Activated T-cell treated with anti-CD3 and anti-CD28 coated beads, Interleukin-2, amount 50 U/mL, for 72 hours (primary cell): ENCODE data around the gene ITGAD. TPM values are rescaled to one million over a fixed set of nuclear protein-coding genes. Genes with fewer than 3 reads are reported as not detected.

Experiments
- ATAC-seq, 2 donors: fragments of 150-1000 bp; cut with Tn5 transposase; replicated peaks in 1 of 2; 2 replicates each; pipeline ENCODE4 v1.10.0; 2021; ENCODE audit warnings: moderate library complexity in 2 of 2, mild to moderate bottlenecking in 1 of 2
- DNase-seq, 2 donors: peaks; one replicate each; pipeline ENCODE4 v3.0.0; 2021 to 2022; ENCODE audit warnings: mixed read lengths in 1 of 2
- H3K27ac Mint-ChIP-seq: one replicate; pipeline ENCODE4 v1.8.0; 2022; ENCODE audit warnings: mild to moderate bottlenecking, moderate library complexity, mixed read lengths
- H3K27me3 Mint-ChIP-seq: one replicate; pipeline ENCODE4 v1.8.0; 2022; ENCODE audit warnings: low read depth, mixed read lengths
- H3K36me3 Mint-ChIP-seq, 2 donors: one replicate each; pipeline ENCODE4 v1.8.0; 2022; ENCODE audit warnings: mixed read lengths in 2 of 2, mild to moderate bottlenecking in 1 of 2; ENCODE audit not compliant: insufficient read depth in 2 of 2
- H3K4me1 Mint-ChIP-seq: one replicate; pipeline ENCODE4 v1.8.0; 2022; ENCODE audit warnings: low read depth, mixed read lengths
- H3K4me3 Mint-ChIP-seq, 2 donors: one replicate each; pipeline ENCODE4 v1.8.0; 2022; ENCODE audit warnings: mild to moderate bottlenecking in 2 of 2, mixed read lengths in 2 of 2, moderate library complexity in 2 of 2
- H3K9me3 Mint-ChIP-seq, 2 donors: one replicate each; pipeline ENCODE4 v1.8.0; 2022; ENCODE audit warnings: mixed read lengths in 2 of 2
- total RNA-seq, 2 donors: library from RNA; stranded (reverse); gene quantifications; one replicate each; pipeline ENCODE4 v1.2.3, GENCODE V29; 2022

The ITGAD gene
- total RNA-seq, 2 donors from 2014 or later, result 0.05 to 0.14 TPM

DNA sequence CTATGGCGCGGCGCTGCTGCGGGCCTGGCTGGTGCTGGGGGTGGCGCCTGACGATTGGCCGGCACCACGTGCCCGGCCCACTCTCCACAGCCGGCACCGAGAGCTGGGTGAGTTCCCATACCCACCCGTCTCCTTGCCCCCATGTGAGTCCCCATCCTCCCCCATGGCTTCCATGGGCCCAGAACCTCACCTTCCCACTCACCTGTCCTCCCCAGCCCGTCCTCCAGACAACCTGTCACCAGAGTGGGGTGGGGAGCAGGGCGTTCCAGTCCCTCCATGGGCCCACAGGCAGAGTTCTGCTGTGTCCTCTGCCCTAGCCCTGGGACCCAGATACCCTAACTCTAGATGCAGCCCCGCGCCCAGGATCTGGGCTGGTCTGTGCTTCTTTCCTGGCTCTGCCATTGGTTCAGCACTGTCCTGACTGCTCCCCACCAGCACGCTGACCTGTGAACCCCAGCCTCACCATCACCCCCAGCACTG is 71.7 kb downstream of the ITGAD start:
- H3K4me1 Mint-ChIP-seq, result peaks cover 27% of the 10 kb centered on the region
- ATAC-seq (no peak), DNase-seq (no peak)
- no peak overlapping the region for H3K27ac Mint-ChIP-seq
- H3K9me3 Mint-ChIP-seq, result no peaks in the 10 kb centered on the region
- H3K4me3 Mint-ChIP-seq, result no peak overlapping the region
- H3K36me3 Mint-ChIP-seq, result peaks cover 2 to 3% of the 10 kb centered on the region in 2 donors
- no peaks in the 10 kb centered on the region for H3K27me3 Mint-ChIP-seq

DNA sequence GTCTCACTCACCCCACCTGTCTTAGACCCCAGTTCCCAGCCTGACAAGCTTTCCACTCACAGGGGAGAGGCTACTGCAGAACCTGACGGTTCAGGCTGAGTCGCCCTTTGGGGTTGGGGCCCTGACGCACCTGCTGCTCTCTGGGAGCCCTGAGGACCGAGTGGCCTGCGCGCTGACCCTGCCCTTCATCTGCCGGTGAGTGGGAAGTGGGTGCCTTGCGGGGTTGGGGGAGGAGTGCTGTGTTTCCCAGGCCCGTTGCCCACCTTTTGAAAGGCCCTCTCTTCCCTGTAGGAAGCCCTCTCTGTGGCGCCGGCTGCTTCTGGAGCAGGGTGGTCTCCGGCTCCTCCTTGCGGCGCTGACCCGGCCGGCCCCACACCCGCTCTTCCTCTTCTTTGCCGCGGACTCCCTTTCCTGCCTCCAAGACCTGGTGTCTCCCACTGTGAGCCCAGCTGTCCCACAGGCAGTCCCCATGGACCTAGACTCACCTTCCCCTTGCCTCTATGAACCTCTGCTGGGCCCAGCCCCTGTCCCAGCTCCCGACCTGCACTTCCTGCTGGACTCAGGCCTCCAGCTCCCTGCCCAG is 72.7 kb downstream of the ITGAD start:
- ATAC-seq (no peak), DNase-seq (no peak)
- H3K4me3 Mint-ChIP-seq, result no peak overlapping the region
- peaks cover 2% of the 10 kb centered on the region for H3K27me3 Mint-ChIP-seq
- H3K27ac Mint-ChIP-seq, result no peak overlapping the region
- H3K4me1 Mint-ChIP-seq, result peaks cover 17% of the 10 kb centered on the region
- H3K36me3 Mint-ChIP-seq, result peaks cover 2 to 3% of the 10 kb centered on the region in 2 donors
- H3K9me3 Mint-ChIP-seq, result no peaks in the 10 kb centered on the region

DNA sequence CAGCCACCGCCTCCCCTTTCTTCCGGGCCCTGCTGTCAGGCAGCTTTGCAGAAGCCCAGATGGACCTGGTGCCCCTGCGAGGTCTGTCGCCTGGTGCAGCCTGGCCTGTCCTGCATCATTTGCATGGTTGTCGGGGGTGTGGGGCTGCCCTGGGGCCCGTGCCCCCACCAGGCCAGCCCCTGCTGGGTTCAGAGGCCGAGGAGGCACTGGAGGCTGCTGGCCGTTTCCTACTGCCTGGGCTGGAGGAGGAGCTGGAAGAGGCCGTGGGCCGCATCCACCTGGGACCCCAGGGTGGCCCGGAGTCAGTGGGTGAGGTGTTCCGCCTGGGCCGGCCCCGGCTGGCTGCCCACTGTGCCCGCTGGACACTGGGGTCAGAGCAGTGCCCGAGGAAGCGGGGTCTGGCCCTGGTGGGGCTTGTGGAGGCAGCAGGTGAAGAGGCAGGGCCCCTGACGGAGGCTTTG is 73.3 kb downstream of the ITGAD start:
- Mint-ChIP-seq H3K9me3 (no peaks in the 10 kb centered on the region), H3K4me1 (peaks cover 12% of the 10 kb centered on the region), H3K27me3 (peaks cover 7% of the 10 kb centered on the region), H3K4me3 (no peak overlapping the region), H3K36me3 (peaks cover 2 to 3% of the 10 kb centered on the region in 2 donors), H3K27ac (no peak overlapping the region)
- no peak for ATAC-seq
- no peak for DNase-seq

DNA sequence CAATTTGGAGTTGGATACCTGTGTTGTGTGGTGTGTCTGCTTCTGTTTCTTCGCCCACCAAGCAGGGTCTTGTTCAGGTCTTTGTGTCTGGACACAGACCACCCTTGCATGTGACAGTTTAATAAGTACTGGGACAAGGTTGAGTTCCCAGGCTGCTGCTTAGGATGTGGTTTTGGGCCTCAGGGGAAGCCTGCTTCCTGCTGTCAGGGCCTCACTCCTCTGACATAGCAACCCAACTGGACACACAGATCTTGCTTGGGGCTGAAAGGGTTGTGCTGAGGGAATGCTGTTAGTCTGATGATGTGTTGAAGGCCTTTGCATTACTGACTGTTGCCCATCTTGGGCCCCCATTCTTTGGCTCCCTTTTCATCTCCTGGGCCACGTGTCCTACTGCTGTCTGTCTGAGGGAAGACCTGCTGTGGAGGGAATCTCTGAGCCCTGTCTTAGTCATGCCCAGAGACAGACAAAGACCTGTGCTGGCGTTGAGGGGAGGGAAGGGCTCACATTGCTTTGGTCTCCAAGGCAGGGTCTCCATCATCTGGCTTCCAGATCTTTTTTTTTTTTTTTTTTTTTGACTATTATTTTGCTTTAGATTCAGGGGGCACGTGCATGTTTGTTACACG is 74.1 kb downstream of the ITGAD start:
- Mint-ChIP-seq H3K36me3 (peaks cover 2 to 3% of the 10 kb centered on the region in 2 donors), H3K4me3 (no peak overlapping the region), H3K9me3 (no peaks in the 10 kb centered on the region), H3K27me3 (peaks cover 13% of the 10 kb centered on the region), H3K4me1 (peaks cover 11% of the 10 kb centered on the region), H3K27ac (no peak overlapping the region)
- ATAC-seq, result no peak
- DNase-seq, result no peak

DNA sequence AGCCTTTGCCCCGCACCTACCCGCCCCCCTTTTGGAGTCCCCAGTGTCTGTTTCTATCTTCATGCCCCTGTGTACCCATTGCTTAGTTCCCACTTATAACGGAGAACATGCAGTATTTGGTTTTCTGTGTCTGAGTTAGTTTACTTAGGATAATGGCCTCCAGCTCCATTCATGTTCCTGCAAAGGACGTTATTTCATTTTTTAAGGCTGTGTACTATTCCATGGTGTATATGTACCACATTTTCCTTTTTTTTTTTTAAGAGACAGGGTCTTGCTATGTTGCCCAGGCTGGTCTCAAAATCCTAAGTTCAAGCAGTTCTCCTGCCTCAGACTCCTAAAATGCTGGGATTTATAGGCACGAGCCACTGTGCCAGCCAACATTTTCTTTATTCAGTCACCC is 74.7 kb downstream of the ITGAD start:
- ATAC-seq (no peak), DNase-seq (no peak)
- H3K4me1 Mint-ChIP-seq, result peaks cover 17% of the 10 kb centered on the region
- no peak overlapping the region for H3K4me3 Mint-ChIP-seq
- H3K9me3 Mint-ChIP-seq, result no peaks in the 10 kb centered on the region
- H3K27me3 Mint-ChIP-seq, result peaks cover 19% of the 10 kb centered on the region
- H3K27ac Mint-ChIP-seq, result no peak overlapping the region
- peaks cover 1 to 3% of the 10 kb centered on the region in 2 donors for H3K36me3 Mint-ChIP-seq

DNA sequence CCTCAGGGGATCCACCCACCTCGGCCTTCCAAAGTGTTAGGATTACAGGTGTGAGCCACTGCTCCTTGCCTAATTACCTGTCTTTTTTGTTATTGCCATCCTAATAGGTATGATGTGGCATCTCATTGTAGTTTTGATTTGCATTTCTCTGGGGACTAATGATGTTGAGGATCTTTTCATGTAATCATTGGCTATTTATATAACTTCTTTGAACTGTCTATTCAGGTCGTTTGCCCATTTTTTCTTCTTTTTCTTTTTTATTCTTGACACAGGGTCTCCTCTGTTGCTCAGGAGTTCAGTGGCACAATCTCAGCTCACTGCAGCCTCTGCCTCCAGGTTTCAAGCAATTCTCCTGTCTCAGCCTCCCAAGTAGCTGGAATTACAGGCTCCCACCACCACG is 77.5 kb downstream of the ITGAD start:
- Mint-ChIP-seq H3K4me1 (peaks cover 18% of the 10 kb centered on the region), H3K27ac (no peak overlapping the region), H3K36me3 (peaks cover 0 to 3% of the 10 kb centered on the region in 2 donors), H3K9me3 (no peaks in the 10 kb centered on the region), H3K4me3 (no peak overlapping the region), H3K27me3 (peaks cover 41% of the 10 kb centered on the region)
- DNase-seq, result no peak
- ATAC-seq, result no peak

DNA sequence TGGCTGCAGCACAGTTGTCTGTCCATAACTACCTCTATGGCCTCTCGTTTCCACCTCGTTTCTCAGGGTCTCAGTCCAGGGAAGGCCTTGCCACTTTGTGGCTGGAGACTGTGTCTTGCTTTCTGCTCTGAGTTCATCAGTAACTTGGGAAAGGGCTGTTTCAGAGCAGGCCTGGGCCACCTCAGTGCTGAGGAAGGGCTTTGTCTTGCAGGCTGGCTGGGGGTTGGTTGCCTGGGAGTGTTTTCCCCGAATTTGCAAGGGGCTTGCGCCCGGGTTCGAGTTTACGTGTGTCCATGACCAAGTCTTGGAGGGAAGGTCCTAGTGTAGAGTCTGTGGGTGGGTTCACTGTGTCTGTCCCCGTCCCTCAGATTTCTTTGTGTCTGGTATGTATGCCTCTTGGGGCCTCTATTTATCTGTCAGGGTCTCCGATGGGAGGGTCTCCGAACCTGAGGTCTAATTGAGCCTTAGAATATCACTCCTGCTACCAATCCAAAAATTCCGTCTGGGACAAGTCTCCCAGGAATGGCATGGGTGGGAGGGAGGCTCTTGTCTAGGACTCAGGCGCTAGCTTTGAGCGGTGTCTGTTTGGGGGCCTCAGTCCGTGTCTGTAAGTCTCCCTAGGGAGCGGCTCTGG is 78.2 kb downstream of the ITGAD start:
- Mint-ChIP-seq H3K4me3 (peak overlapping the region in 1 of 2 donors; percentile 44), H3K36me3 (peaks cover 0 to 3% of the 10 kb centered on the region in 2 donors)

DNA sequence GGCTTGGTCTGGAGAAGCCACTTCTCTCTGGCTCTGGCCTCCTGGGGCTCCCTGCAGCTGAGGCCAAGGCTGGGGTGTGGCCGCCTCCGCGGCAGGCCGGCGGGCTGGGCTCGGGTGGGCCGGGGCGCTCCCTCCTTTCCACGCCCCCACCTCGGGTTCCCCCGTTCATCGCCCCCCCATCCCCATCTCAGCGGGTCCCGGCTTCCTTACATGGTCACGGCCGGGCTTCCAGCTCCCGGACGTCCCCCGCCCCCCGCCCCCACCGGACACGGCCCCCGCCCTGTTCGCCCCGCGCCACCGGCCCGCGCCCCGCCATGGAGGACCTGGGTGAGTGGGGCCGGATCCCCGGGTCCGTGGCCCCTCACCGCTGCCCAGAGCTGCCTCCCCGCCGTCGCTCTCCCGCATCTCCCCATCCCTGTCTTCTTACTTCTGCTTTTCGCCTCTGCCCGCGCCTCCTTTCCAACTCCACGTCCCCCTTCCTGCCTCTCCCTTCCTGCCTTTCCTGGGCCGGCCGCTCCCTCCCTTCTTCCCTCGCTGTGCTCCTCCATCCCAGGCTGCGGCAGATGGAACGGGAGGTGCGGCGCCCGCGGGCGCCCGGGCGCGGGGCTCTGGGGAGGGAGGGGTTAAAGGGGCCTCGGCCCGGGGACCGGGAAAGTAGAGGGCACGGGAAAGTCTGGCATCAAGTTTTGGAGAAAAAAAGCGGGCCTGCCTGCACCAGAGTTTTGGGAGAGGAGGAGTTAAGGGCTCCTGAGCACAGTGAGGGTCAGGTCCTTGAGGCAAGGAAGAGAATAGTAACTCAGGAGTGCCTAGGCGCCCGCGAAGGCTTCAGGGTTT is 79.0 kb downstream of the ITGAD start, which contains the start of gene TGFB1I1:
Gene TGFB1I1 (plus strand): TSS at position 278 of the 834 bp plus-strand sequence. CDS start 37 bp downstream, at position 315.
- Mint-ChIP-seq H3K36me3 (peaks cover 0 to 3% of the 10 kb centered on the region in 2 donors), H3K4me1 (peaks cover 24% of the 10 kb centered on the region), H3K27me3 (peaks cover 49% of the 10 kb centered on the region), H3K9me3 (no peaks in the 10 kb centered on the region), H3K27ac (peak within 1 kb of the TSS; percentile 57), H3K4me3 (peak within 1 kb of the TSS; percentile 78 to 85)
- ATAC-seq (no peak), DNase-seq (no peak)

More for the DNA sequence above, 78.2 kb downstream of the ITGAD start:
- no peak for DNase-seq
- H3K27ac Mint-ChIP-seq, result no peak overlapping the region
- peaks cover 24% of the 10 kb centered on the region for H3K4me1 Mint-ChIP-seq
- no peak for ATAC-seq
- H3K9me3 Mint-ChIP-seq, result no peaks in the 10 kb centered on the region
- H3K27me3 Mint-ChIP-seq, result peaks cover 47% of the 10 kb centered on the region

DNA sequence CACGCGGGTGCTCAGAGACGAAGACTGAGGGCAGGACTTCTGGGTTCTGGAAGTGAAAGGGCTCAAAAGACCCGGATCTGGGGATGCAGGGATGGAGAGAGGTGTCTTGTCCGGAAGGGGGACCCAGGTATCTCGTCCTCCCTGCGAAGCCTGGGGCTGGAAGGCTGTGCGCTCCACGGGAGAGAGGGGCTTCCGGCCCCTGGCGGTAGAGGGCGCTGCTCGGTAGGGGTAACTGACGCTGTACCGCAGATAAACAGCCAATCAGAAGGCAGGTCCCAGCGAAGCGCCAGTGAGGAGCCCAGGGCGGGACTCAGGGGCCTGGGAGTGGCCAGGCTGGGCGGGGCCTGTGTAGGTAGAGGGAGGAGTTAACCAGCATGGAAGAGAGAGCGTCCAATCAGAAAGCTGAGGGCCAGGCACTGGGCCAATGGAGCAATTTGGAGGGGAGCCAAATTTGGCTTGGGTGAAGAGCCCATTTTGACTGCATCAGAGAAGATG is 79.6 kb downstream of the ITGAD start:
- peak; percentile 51 to 59 for DNase-seq
- Mint-ChIP-seq H3K27me3 (peaks cover 49% of the 10 kb centered on the region), H3K36me3 (peaks cover 0 to 3% of the 10 kb centered on the region in 2 donors), H3K27ac (no peak overlapping the region), H3K9me3 (no peaks in the 10 kb centered on the region), H3K4me3 (peak overlapping the region; percentile 78 to 85), H3K4me1 (peaks cover 22% of the 10 kb centered on the region)
- peak; percentile 18 to 23 for ATAC-seq

DNA sequence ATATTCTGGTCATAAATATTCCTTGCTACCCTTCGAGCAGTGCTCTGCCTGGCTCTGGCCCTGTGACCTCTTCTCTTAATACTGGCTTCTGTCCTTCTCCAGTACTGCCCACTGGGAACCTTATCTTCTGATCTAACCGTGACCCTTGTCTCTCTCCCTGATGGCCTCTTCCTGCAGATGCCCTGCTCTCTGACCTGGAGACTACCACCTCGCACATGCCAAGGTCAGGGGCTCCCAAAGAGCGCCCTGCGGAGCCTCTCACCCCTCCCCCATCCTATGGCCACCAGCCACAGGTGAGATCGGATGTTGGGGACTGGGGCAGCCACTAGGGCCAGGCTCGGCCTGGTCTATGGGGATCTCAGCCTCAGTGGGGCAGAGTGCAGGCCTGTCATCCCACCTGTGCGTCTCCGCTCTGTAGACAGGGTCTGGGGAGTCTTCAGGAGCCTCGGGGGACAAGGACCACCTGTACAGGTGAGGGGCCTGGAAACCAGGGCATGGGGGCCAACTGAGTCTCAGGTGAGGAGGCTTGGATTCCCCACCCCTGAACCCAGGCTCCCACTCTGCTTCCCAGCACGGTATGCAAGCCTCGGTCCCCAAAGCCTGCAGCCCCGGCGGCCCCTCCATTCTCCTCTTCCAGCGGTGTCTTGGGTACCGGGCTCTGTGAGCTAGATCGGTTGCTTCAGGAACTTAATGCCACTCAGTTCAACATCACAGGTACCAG is 80.3 kb downstream of the ITGAD start:
- peaks cover 49% of the 10 kb centered on the region for H3K27me3 Mint-ChIP-seq
- H3K9me3 Mint-ChIP-seq, result no peaks in the 10 kb centered on the region
- H3K4me3 Mint-ChIP-seq, result peak overlapping the region; percentile 8 to 32
- H3K36me3 Mint-ChIP-seq, result peaks cover 0 to 3% of the 10 kb centered on the region in 2 donors
- DNase-seq (no peak), ATAC-seq (no peak)
- H3K27ac Mint-ChIP-seq, result no peak overlapping the region
- peaks cover 29% of the 10 kb centered on the region for H3K4me1 Mint-ChIP-seq

DNA sequence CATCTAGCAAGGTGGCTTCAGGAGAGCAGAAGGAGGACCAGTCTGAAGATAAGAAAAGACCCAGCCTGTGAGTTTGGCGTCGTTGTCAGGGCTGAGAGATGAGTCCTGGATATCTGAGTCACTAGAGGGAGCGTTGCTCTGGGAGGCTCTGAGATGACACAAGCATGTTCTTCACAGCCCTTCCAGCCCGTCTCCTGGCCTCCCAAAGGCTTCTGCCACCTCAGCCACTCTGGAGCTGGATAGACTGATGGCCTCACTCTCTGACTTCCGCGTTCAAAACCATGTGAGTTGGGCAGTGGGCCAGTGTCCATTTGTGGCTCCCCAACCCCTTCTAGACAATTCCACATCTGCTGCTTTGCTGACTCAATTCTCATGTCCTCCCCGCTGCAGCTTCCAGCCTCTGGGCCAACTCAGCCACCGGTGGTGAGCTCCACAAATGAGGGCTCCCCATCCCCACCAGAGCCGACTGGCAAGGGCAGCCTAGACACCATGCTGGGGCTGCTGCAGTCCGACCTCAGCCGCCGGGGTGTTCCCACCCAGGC is 81.1 kb downstream of the ITGAD start:
- no peaks in the 10 kb centered on the region for H3K9me3 Mint-ChIP-seq
- H3K27ac Mint-ChIP-seq, result no peak overlapping the region
- H3K4me1 Mint-ChIP-seq, result peaks cover 30% of the 10 kb centered on the region
- no peak overlapping the region for H3K4me3 Mint-ChIP-seq
- H3K27me3 Mint-ChIP-seq, result peaks cover 49% of the 10 kb centered on the region
- no peak for DNase-seq
- ATAC-seq, result no peak
- H3K36me3 Mint-ChIP-seq, result peaks cover 0 to 3% of the 10 kb centered on the region in 2 donors
